HG03097 (cell line): ENCODE measurements around the gene HIP1.
"Not testable (repeated sequence)": the region's sequence is repeated elsewhere in the genome, so short reads cannot be mapped to it uniquely, and the experiment has no call there.

Experiments used
- ATAC-seq: cut with Tn5 transposase; IDR thresholded peaks from one replicate; pipeline ENCODE4 v1.9.1; 2021; ENCODE audit not compliant: unreplicated experiment, low FRiP score

HIP1 gene

GRCh38 chr7:75739796-75740672 lies 1.3 kb upstream of the HIP1 start:
- no peak for ATAC-seq

GRCh38 chr7:75738975-75739795 lies 444 bp upstream of the HIP1 start:
- ATAC-seq, result peak; percentile 89

DNA sequence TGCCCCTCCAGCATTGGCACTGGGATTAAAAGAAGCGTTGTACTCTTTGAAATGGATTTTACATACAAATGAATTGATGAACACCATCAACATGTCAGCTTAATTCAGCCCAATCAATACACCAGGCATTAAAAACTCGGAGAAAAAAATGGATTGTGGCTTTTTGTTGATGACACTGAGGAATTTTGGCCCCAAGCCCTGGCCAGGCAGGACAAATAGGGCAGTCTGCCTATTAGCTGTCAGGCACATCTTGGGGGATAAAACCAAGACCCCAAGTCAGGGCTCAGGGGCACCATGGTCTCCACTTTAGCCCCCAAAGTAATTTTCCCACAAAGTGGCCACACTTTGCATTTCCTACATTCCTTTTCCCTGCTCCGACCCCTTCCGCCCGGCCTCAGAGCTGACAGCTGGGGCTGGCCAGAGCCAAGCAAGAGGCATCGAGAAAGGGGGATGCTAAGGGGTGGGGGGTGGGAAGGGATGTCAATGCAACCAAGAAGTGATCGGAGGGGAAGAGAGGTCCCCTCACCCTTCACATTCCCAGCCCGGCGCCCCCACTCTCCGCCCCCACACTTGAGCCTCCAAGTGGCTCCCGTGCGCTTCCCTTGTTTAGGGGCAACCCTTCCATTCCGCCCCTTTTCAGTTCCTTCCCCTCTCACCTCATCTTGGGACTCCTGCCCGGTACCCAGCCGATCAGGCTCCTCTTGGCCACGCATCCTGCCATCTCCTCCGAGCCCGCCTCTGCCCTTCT lies 711 bp downstream of the HIP1 start:
- no peak for ATAC-seq

- no peak for ATAC-seq
Measured at GRCh38 chr7:75735581-75736350, 3.0 kb downstream of the HIP1 start.

DNA sequence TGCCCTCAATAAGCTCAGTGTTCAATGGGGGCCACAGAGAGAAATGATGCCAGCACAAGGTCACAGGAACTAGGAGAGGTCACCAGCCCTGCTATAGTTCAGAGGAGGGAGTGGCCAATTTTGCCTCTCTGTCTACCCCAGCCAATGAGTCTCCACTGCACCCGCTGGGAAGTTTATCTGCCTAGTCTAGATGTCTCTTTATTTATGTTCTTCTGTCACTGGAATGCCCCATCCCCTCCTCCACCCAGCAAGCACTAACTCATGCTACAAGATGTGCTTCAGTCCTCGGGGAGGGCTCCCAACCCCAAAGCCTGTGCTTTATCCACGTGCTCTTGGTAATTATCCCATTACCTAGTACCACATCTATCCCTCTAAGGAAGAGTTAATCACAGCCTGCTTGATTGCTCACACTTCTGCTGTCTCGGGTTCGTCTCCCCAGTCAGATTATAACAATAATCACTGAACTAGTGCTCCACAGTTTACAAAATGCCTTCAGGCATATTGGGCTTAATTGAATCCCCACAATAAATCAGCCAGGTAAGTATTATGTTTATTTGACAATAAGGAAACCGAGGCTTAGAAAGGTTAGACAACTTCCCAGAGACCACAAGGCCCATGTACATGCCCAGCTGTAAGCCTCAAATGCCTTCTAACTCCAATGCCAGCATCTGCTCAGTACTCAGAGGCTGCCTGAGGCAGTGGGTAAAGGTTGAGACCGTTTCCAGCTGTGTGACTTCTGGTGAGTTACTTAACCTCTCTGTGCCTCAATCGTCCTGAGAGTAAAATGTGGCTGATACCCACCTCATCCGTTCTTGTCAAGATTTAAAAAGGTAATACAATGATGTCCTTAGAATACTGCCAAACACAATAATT lies 3.9 kb downstream of the HIP1 start:
- no peak for ATAC-seq

DNA sequence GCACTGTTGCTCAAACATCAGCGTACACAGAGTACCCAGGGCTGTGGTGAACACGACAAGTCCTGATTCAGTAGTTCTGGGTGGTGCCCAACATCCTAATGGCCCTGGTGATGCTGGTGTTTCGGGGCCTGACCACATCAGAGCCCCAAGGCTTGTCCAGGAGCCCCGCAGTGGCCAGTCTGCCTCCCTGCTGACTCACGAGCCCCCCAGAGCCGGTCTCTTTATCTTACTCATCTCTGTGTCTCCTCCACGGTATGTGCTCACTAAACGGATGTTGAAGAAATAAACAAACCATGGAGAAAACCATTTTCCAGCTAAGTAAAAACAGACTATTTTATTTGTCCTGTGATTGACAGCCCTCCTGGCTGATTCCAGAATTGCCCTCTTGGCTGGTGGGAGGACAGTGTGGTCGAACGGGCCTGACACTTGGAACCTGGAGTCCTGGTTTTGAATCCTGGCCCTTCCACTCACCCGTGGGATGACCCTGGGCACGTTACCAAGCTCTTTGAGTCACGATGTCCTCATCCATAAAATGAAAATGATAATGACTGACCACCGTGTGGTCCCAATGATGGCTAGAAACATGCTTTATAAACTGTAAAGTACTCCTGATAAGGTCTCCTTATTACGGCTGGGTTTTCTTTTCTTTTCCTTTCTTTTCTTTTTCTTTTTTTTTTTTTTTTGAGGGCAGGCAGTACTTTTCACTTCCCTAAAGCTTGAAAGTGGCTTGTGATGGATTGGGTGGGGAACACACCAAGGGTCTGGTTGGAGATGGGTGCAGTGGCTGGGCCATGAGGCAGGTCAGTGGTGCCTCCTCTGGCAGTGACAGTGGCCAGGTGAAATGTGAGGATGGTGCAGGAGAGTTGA lies 5.7 kb downstream of the HIP1 start:
- ATAC-seq, result no peak

DNA sequence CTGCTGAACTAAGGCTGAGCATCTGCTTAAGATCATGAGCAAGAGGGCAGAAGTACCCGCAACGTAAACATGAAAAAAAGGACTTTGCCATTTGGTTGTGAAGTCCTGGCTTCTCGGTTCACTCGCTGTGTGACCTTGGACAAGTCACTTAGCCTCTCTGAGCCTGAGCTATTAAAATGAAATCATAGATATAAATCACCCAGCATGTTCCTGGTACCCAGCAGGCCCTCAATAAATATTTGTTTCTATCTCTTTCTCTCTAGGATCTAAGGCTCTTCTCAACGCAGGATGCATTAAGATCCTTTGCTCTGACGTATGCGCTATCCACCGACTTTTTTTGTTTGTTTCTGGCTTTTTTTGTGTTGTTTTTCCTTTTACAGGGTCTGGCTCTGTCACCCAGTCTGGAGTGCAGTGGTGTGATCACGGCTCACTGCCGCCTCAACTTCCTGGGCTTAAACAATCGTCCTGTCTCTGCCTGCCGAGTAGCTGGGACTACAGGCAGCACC lies 6.7 kb downstream of the HIP1 start:
- no peak for ATAC-seq

DNA sequence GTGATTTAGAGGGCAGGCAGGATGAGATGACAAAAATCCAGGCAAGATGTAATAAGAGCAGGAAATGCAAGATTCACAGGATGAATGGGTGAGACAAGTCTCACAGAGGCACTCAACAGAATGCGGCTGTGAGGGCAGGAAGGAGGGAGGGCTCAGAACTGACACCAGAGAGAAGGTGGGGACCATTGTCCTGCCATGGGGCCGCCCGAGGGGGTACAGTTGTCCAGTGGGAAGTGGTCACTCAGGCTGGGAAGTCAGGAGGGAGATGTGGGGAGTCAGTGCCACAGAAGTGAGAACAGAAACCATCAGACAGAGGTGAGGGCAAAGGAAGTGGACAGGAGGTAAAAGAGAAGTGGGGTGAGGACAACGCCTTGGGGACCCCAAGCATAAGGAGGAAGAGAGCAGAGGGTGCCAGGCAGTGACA lies 8.9 kb downstream of the HIP1 start:
- no peak for ATAC-seq

DNA sequence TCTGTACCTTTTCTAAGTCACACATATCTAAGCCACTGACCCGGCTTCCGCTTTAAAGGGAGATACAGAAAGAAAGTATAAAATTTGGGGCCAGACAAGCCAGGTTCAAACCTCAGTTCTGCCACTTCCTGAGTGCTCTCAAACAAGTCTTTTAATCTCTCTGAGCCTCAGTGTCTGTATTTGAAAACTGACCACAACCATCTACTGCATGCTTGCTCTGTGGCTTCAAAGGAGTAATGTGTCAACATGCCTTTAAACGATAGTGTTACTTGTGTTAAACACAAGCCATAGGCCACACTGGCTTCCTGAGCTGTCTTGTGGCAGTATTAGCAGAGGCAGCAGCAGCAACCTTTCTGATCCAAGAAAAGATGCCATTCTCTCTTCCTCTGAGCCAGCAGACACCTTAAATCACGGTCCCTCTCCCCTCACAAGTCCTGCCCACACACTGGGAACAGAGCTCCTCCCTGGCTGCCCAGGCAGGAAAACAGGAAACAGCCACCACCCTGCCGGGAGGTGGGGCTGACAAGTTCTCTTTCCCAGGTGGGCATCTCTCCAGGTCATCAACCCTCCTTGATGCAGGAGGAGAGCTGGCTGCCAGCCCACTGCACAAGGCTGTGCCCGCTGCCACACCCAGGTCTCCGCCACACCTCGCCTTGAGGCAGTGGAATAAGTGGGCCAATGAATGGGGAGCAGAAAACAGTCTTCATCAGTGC lies 10.7 kb downstream of the HIP1 start:
- ATAC-seq, result no peak

DNA sequence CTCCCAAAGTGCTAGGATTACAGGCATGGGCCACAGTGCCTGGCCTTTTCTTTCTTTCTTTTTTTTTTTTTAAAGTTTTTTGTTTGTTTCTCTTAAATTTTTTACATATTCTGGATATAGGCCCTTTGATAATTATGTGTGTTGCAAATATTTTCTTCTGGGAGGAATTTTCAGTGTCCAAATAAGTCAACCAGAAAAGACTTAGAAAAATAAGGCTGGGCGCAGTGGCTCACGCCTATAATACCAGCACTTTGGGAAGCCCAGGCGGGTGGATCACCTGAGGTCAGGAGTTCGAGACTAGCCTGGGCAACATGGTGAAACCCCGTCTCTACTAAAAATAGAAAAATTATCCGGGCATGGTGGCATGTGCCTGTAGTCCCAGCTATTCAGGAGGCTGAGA lies 11.4 kb downstream of the HIP1 start:
- not testable (repeated sequence) for ATAC-seq

- ATAC-seq, result no peak
Measured at GRCh38 chr7:75725306-75725705, 13.4 kb downstream of the HIP1 start.

- ATAC-seq, result no peak
Measured at GRCh38 chr7:75723444-75723843, 15.3 kb downstream of the HIP1 start.

DNA sequence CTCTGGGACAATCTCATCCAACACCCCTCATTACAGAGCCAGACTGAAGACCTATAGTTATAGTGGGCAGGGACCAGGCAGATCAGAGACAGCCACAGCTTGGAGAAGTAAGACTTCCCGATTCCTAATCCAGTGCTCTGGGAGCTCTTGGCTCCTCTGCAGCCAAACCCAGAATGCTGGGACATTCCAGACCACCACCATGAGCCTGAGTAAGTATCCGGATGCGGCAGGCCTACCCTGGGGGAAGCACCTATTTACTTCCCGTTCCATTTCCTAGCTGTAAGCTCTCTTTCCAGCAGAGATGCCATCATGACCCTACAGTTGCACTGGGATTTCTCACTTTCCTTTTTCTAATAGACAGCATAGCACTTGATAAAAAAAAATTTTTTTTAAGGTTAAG lies 16.4 kb downstream of the HIP1 start:
- no peak for ATAC-seq

GRCh38 chr7:75721922-75722321 lies 16.8 kb downstream of the HIP1 start:
- ATAC-seq, result not testable (repeated sequence)

GRCh38 chr7:75721426-75721825 lies 17.3 kb downstream of the HIP1 start:
- no peak for ATAC-seq

GRCh38 chr7:75719626-75720025 lies 19.1 kb downstream of the HIP1 start:
- no peak for ATAC-seq

- ATAC-seq, result no peak
Measured at GRCh38 chr7:75718390-75719031, 20.2 kb downstream of the HIP1 start.
